GM12878 (cell line): Measurements from ENCODE around the gene LAT. TPM values are rescaled to one million over a fixed set of nuclear protein-coding genes. Genes with fewer than 3 reads are reported as not detected.

Experiments used
- CREB1 ChIP-seq: IDR thresholded peaks from 2 replicates; pipeline ENCODE4 v1.6.1; 2012; ENCODE audit warnings: low read depth, mild to moderate bottlenecking, inconsistent platforms
- CUX1 ChIP-seq: IDR thresholded peaks from 2 replicates; pipeline ENCODE4 v1.6.1; 2012; ENCODE audit warnings: improper control_type of control experiment, low read depth, low read length; ENCODE audit not compliant: insufficient replicate concordance
- E2F4 ChIP-seq: IDR thresholded peaks from 2 replicates; pipeline ENCODE4 v1.6.1; 2012; ENCODE audit warnings: low read depth, low read length, improper control_type of control experiment
- ESRRA ChIP-seq: IDR thresholded peaks from 2 replicates; pipeline ENCODE4 v1.6.1; 2012; ENCODE audit warnings: mild to moderate bottlenecking, low read length, improper control_type of control experiment
- EZH2 ChIP-seq: IDR thresholded peaks from 2 replicates; pipeline ENCODE4 v1.6.1; 2012; ENCODE audit warnings: low read depth, mild to moderate bottlenecking, control low read depth, inconsistent platforms, low read length, borderline replicate concordance; ENCODE audit not compliant: control insufficient read depth
- GABPA ChIP-seq: IDR thresholded peaks from 2 replicates; pipeline ENCODE4 v1.6.1; 2014; ENCODE audit warnings: antibody characterized with exemption, low read depth, mild to moderate bottlenecking, inconsistent platforms
- GATAD2B ChIP-seq: fragments of 450-650 bp; conservative IDR thresholded peaks from 2 replicates; pipeline ENCODE4 v1.6.1; 2017; ENCODE audit warnings: low read depth, mild to moderate bottlenecking, moderate library complexity
- IRF5 ChIP-seq: fragments of 450-650 bp; IDR thresholded peaks from 2 replicates; pipeline ENCODE4 v1.6.1; 2017; ENCODE audit warnings: borderline replicate concordance
- KAT2A ChIP-seq: conservative IDR thresholded peaks from 2 replicates; pipeline ENCODE4 v1.6.1; 2011; ENCODE audit warnings: low read depth, low read length; ENCODE audit not compliant: control insufficient read depth
- MYB ChIP-seq: fragments of 150-350 bp; IDR thresholded peaks from 2 replicates; pipeline ENCODE4 v1.6.1; 2014; ENCODE audit warnings: mild to moderate bottlenecking, low read depth, low read length, borderline replicate concordance
- PAX8 ChIP-seq: fragments of 450-650 bp; IDR thresholded peaks from 2 replicates; pipeline ENCODE4 v1.6.1; 2017; ENCODE audit warnings: mild to moderate bottlenecking, moderate library complexity
- POLR2AphosphoS5 ChIP-seq: IDR thresholded peaks from 2 replicates; pipeline ENCODE4 v1.6.1; 2011; ENCODE audit warnings: mild to moderate bottlenecking, low read length, inconsistent platforms
- RFX5 ChIP-seq: IDR thresholded peaks from 2 replicates; pipeline ENCODE4 v1.6.1; 2011; ENCODE audit warnings: low read depth, low read length, improper control_type of control experiment
- SKIL ChIP-seq: fragments of 450-650 bp; IDR thresholded peaks from 2 replicates; pipeline ENCODE4 v1.6.1; 2017; ENCODE audit warnings: mild to moderate bottlenecking, low read depth, inconsistent platforms; ENCODE audit not compliant: poor library complexity, severe bottlenecking
- USF2 ChIP-seq: IDR thresholded peaks from 2 replicates; pipeline ENCODE4 v1.6.1; 2011; ENCODE audit warnings: low read depth, low read length, improper control_type of control experiment, borderline replicate concordance
- ZZZ3 ChIP-seq: IDR thresholded peaks from 2 replicates; pipeline ENCODE4 v1.6.1; 2011; ENCODE audit warnings: low read depth; ENCODE audit not compliant: control insufficient read depth, insufficient read length
- polyA plus RNA-seq, 11 experiments: library from polyadenylated mRNA; depleted of rRNA in 4 of 11; unstranded in 6 of 11; stranded (reverse) in 5 of 11; fragments of >200 nt; fragmentation: Nextera tagmentation in 4 of 11; fragmentation: Illumina TruSeq in 1 of 11; extraction: Ambion mirVana in 4 of 11; extraction: Trizol in 1 of 11; gene quantifications; 1 replicate in 1 of 11; 2 replicates in 10 of 11; pipeline versions ENCODE4 v1.2.1 to v1.2.3, GENCODE V29; 2011 to 2016; ENCODE audit warnings: inconsistent platforms in 2 of 11, missing spikeins in 2 of 11, low read depth in 1 of 11
- total RNA-seq, 4 experiments: library from RNA; depleted of rRNA in 3 of 4; stranded (reverse); fragments of >200 nt in 3 of 4; fragmentation: Illumina TruSeq in 1 of 4; extraction: Trizol in 1 of 4; gene quantifications; 2 replicates each; pipeline versions ENCODE4 v1.2.1 to v1.2.3, GENCODE V29; 2013 to 2021

The LAT gene
- total and polyA plus RNA-seq, 10 of the 15 experiments (the other 5 are each of a cell fraction or from before 2014, with no cell fraction given) = 0.39 to 6.9 (median 2.0) TPM

GRCh38 chr16:28974437-28975157 lies 10.3 kb upstream of the LAT start, which contains the start of gene SPNS1 (continued):
- TF ChIP-seq USF2 (peak; percentile 99), SKIL (peak; percentile 41), PAX8 (0 out of 2 replicates have a peak, but pooled peaks have one; percentile 83), ESRRA (no peak), GATAD2B (0 out of 2 replicates have a peak, but pooled peaks have one; percentile 61), ZZZ3 (no peak), CUX1 (no peak), POLR2AphosphoS5 (peak; percentile 81), RFX5 (peak; percentile 48; the same call in 1 of the 2 replicates), E2F4 (no peak), EZH2 (no peak), IRF5 (no peak), KAT2A (no peak), CREB1 (peak; percentile 72), GABPA (no peak), MYB (no peak)
